Kidney (tissue), 14 donors: ENCODE data around the gene PPOX. TPM values are rescaled to one million over a fixed set of nuclear protein-coding genes. Genes with fewer than 3 reads are reported as not detected.

ENCODE experiments used
- DNase-seq, 5 donors: peaks; one replicate each; pipeline ENCODE4 v3.0.0-alpha.2; 2013 to 2020
- FAIRE-seq: peaks from 2 replicates; lab custom pipeline; 2012; peaks lifted over from hg19 to GRCh38; lab: Jason Lieb, UNC
- H3K27ac ChIP-seq, 2 donors: one replicate each; pipeline ENCODE4 v1.7.0; 2013; ENCODE audit warnings: low read depth in 2 of 2, low read length in 2 of 2, inconsistent platforms in 1 of 2
- H3K27me3 ChIP-seq: one replicate; pipeline ENCODE4 v1.7.1; 2013; ENCODE audit warnings: low read length, inconsistent platforms; ENCODE audit not compliant: control insufficient read depth, insufficient read depth
- H3K36me3 ChIP-seq, 3 donors: one replicate each; pipeline versions ENCODE4 v1.7.0 to v1.7.1; 2013; ENCODE audit warnings: low read length in 3 of 3, control low read depth in 1 of 3, inconsistent platforms in 1 of 3; ENCODE audit not compliant: insufficient read depth in 3 of 3, control insufficient read depth in 2 of 3
- H3K4me1 ChIP-seq, 3 donors: one replicate each; pipeline versions ENCODE4 v1.7.0 to v1.7.1; 2013; ENCODE audit warnings: low read length in 3 of 3, inconsistent platforms in 1 of 3, low read depth in 1 of 3; ENCODE audit not compliant: control insufficient read depth in 2 of 3, insufficient read depth in 2 of 3
- H3K4me3 ChIP-seq, 3 donors: one replicate each; pipeline versions ENCODE4 v1.7.0 to v1.8.1; 2013; ENCODE audit warnings: low read length in 3 of 3, control low read depth in 1 of 3, inconsistent platforms in 1 of 3
- H3K9ac ChIP-seq, 3 donors: one replicate each; pipeline versions ENCODE4 v1.7.0 to v1.7.1; 2013; ENCODE audit warnings: low read length in 3 of 3, control low read depth in 1 of 3, inconsistent platforms in 1 of 3
- H3K9me3 ChIP-seq, 3 donors: one replicate each; pipeline versions ENCODE4 v1.7.0 to v1.7.1; 2013; ENCODE audit warnings: low read length in 3 of 3, control low read depth in 1 of 3, inconsistent platforms in 1 of 3; ENCODE audit not compliant: control insufficient read depth in 2 of 3, insufficient read depth in 1 of 3
- intact Hi-C: fragments of 100-400 bp; cut with DNase I; formaldehyde crosslinking; loops from one replicate; pipeline ENCODE4 v1.11.1; 2022
- polyA plus RNA-seq: library from polyadenylated mRNA; stranded (reverse); fragments of 350-450 nt; fragmentation: Illumina TruSeq; extraction: RNeasy Lipid Tissue Mini Kit (QIAGEN cat#74804); gene quantifications from one replicate; pipeline ENCODE4 v1.2.3, GENCODE V29; 2014; ENCODE audit warnings: low read depth, low replicate concordance; ENCODE audit not compliant: insufficient read depth
- total RNA-seq: library from RNA; stranded (reverse); fragmentation: NEBNext Ultra II Directional; extraction: Animal tissue kit (Norgen Biotek cat#: 25700); gene quantifications from one replicate; pipeline ENCODE4 v1.2.1, GENCODE V29; 2021
- TF ChIP-seq, protein P1 (sequence below): IDR thresholded peaks from 3 replicates; pipeline ENCODE4 v1.5.1; 2012; ENCODE audit warnings: mild to moderate bottlenecking, moderate library complexity, borderline replicate concordance; ENCODE audit not compliant: insufficient read depth; ENCODE audit errors: extremely low read depth
- donor health status: control.
- donor health status: control.
- donor health status: control.
- donor health status: control.
- donor health status: control.
- donor health status: DM: yes; HTN: yes; CAD: no.
- donor health status: Normal renal cell carcinoma (clear cell type).

The PPOX gene
- total and polyA plus RNA-seq, 2 donors from 2014 or later: 23.6 to 29.4 TPM

GRCh38 chr1:161175771-161176453 is 9.7 kb downstream of the PPOX start:
- Histone ChIP-seq H3K27ac (peak overlapping the region in 1 of 2 donors; percentile 40), H3K9me3 (no peaks in the 10 kb centered on the region), H3K4me1 (peaks cover 0 to 21% (median 12%) of the 10 kb centered on the region in 3 donors), H3K36me3 (peaks cover 9 to 46% (median 15%) of the 10 kb centered on the region in 3 donors), H3K4me3 (peak overlapping the region; percentile 1 to 98 (median 97)), H3K9ac (peak overlapping the region in 2 of 3 donors; percentile 97 to 98), H3K27me3 (no peaks in the 10 kb centered on the region)
- FAIRE-seq (no peak), DNase-seq (peak in 1 of 5 donors; percentile 62)
- TF ChIP-seq, protein P1, sequence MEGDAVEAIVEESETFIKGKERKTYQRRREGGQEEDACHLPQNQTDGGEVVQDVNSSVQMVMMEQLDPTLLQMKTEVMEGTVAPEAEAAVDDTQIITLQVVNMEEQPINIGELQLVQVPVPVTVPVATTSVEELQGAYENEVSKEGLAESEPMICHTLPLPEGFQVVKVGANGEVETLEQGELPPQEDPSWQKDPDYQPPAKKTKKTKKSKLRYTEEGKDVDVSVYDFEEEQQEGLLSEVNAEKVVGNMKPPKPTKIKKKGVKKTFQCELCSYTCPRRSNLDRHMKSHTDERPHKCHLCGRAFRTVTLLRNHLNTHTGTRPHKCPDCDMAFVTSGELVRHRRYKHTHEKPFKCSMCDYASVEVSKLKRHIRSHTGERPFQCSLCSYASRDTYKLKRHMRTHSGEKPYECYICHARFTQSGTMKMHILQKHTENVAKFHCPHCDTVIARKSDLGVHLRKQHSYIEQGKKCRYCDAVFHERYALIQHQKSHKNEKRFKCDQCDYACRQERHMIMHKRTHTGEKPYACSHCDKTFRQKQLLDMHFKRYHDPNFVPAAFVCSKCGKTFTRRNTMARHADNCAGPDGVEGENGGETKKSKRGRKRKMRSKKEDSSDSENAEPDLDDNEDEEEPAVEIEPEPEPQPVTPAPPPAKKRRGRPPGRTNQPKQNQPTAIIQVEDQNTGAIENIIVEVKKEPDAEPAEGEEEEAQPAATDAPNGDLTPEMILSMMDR: no peak
- intact Hi-C loops: no loop called here

GRCh38 chr1:161176468-161177111 is 10.4 kb downstream of the PPOX start:
- Histone ChIP-seq H3K4me3 (peak overlapping the region; percentile 97 to 98 (median 98)), H3K27me3 (no peaks in the 10 kb centered on the region), H3K9me3 (no peaks in the 10 kb centered on the region), H3K36me3 (peaks cover 9 to 40% (median 15%) of the 10 kb centered on the region in 3 donors), H3K27ac (peak overlapping the region; percentile 95 to 96), H3K9ac (peak overlapping the region; percentile 97 to 99 (median 98)), H3K4me1 (peaks cover 0 to 21% (median 12%) of the 10 kb centered on the region in 3 donors)
- FAIRE-seq (no peak), DNase-seq (peak in 1 of 5 donors; percentile 39)
- intact Hi-C loops: no loop called here
- TF ChIP-seq, protein P1: no peak

- no peaks in the 10 kb centered on the region for H3K27me3 ChIP-seq
- H3K9me3 ChIP-seq: no peaks in the 10 kb centered on the region
- peaks cover 0 to 21% (median 12%) of the 10 kb centered on the region in 3 donors for H3K4me1 ChIP-seq
- peaks cover 9 to 33% (median 10%) of the 10 kb centered on the region in 3 donors for H3K36me3 ChIP-seq
- H3K27ac ChIP-seq: peak within 1 kb of the TSS; percentile 95 to 96
- DNase-seq (peak; percentile 94 to 96 (median 94)), FAIRE-seq (no peak)
- peak within 1 kb of the TSS; percentile 97 to 99 (median 98) for H3K9ac ChIP-seq
- intact Hi-C loops: no loop called here
- TF ChIP-seq, protein P1: no peak
- H3K4me3 ChIP-seq: peak within 1 kb of the TSS; percentile 97 to 98 (median 98)
These were observed 11.1 kb downstream of the PPOX start, which contains the start of gene B4GALT3 for GRCh38 chr1:161177112-161177935. TSS of gene B4GALT3 (minus strand) at chr1:161177507. CDS start at chr1:161176060, 1,447 bp downstream.
